Dermis microvascular lymphatic vessel endothelial cell (primary cell): ENCODE measurements around the gene LRRC71. TPM values are rescaled to one million over a fixed set of nuclear protein-coding genes. Genes with fewer than 3 reads are reported as not detected.

Experiments used
- DNase-seq, 2 donors: peaks; one replicate each; pipeline versions ENCODE4 v3.0.0 to v3.0.0-alpha.2; 2010; ENCODE audit warnings: low read depth in 2 of 2
- total RNA-seq: library from RNA; depleted of rRNA; stranded (reverse); fragments of >200 nt; gene quantifications from 2 replicates; pipeline ENCODE4 v1.2.1, GENCODE V29; 2014

The LRRC71 gene
- total RNA-seq, 1 donor from 2014 or later = 0.13 TPM

- DNase-seq = peak; percentile 46 to 80
Observed at GRCh38 chr1:156927215-156928042, 7.0 kb downstream of the LRRC71 start.

DNA sequence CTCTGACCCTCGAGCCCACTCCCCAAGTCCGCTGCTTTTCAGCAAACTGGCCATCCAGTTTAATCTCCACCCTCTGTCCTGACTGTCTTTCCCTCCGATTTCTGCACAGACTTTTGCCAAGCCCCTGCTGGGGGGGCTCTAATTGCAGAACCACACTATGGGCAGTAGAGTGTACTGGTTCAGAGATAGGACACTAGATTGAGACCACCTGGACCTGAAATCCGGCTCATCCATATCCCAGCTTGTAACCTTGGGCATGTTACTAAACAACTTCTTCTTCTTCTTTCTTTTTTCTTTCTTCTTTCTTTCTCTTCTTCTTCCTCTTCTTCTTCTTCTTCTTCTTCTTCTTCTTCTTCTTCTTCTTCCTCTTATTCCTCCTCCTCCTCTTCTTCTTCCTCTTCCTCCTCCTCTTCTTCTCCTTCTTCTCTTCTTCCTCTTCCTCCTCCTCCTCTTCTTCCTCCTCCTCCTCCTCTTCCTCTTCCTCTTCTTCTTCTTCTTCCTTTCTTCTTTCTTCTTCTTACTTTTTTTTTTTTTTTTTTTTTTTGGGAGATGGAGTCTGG is 7.7 kb downstream of the LRRC71 start:
- no peak for DNase-seq

DNA sequence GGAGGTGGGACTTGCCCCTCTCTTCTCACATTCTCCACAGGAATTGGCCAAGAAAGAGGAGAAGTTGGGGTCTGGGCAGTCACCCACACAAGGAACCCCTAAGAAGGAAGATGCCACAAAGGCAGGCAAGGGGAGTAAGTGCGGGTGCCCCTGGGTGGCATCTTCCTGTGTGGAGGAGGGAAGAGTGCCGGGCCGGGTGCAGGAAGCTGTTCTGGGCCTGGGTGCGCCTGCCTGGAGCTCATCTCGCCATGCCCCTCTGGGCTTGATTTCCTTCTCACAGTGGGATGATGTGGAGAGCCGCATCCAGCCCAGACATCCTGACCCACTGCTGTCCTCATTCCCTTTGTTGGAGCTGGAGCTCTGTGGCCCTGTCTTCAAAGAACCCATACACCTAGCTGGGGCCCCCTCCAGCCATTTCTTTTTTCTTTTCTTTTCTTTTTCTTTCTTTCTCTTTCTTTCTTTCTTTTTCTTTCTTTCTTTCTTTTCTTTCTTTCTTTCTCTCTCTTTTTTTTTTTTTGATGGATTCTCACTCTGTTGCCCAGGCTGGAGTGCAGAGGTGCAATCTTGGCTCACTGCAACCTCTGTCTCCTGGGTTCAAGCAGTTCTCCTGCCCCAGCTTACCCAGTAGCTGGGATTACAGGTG is 9.3 kb downstream of the LRRC71 start:
- DNase-seq = no peak

- DNase-seq = no peak
Observed at GRCh38 chr1:156930483-156930882, 10.1 kb downstream of the LRRC71 start.

DNA sequence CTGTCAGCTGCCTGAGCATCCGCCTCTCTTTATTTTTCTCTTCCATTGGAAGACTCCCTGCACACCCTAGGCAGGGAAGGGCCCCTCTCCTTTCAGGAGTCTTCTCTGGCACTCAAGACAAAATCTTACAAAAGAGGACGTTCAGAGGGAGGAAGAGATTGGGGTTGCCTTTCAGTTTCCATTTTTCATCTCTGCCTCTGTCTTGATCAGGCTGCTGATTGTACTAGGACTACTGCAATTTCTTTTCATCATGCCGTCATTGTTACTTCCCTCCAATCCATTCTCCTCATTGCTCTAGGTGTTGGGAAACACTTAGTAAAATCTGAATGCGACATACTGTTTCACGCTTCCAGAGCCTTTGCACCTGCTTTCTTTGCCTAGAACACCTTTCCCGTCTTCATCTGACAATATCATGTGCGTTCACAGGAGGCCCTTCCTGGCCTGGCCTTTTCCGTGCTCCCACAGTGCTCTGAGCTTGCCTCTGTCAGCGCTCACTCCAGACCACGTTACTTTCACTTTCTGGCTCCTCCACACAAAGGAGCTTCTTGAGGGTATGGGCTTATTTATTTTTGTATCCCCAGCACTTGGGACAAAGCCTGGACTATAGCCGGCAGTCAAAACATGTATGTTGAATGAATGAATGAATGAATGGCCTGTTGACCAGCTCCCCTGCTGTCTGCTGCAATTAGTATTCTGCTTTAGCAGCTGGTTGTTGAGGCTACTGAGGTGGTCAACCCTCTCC is 10.9 kb downstream of the LRRC71 start:
- no peak for DNase-seq

- DNase-seq = no peak
Observed at GRCh38 chr1:156931974-156932710, 11.7 kb downstream of the LRRC71 start.

DNA sequence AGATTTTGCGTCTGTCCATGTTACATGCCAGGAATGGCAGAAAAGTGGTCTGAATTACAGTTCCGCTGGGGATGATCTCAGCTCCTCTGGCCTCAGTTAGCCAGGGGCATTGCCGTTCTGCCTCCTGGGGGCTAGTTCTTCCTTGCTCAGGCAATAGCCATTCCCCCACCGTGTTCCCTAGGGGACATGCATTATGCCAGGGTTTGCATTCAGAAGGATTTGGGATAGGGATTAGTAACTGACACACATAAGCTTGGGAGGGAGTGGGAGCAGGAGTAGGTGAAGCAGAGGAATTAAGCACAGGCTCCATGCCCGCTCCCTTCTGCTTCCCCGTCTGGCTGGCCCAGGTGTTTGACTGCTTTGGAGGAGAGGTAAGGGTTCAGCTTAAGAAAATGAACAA is 12.7 kb downstream of the LRRC71 start:
- DNase-seq = no peak

- no peak for DNase-seq
Observed at GRCh38 chr1:156935505-156936128, 15.2 kb downstream of the LRRC71 start.

DNA sequence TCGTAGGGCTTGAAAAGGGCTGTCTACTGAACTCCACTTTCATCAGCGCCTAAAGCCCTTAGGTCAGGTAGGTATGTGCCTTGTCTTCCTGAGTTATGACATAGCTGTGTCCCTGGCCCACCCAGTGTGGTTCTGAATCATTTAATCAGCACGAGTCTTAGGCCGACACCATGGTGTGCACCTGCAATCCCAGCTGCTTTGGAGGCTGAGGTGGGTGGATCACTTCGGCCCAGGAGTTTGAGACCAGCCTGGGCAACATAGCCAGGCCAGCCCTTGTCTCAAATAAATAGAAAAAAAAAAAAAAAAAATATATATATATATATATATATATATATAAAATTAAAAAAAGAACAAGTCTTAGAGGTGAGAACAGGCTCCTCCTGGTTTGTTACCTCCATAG is 15.8 kb downstream of the LRRC71 start:
- no peak for DNase-seq

DNA sequence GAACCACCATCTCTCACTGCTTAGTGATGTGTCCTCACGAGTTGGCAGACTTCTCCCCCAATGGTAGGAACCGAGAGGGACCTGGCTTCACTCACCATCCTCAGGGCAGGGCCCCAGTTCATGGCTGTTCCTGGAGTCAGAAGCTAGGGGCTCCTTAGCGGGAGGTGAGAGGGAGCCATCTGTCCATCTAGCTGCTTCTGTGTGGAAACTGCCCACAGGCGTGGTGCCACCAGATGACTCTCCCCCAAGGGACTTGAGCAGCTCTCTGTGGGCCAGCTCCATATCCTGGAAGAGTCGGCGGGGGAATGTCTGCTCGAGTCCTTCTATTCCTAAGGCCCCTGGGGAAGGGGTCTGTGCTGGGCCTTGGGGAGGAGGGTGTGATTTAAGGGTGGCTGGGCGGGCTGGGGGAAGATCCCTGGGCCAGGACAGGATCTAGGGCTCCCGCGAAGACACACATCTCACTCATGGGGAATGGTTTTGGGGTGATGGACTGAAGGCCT is 16.3 kb downstream of the LRRC71 start:
- no peak for DNase-seq

GRCh38 chr1:156937883-156938282 is 17.5 kb downstream of the LRRC71 start:
- no peak for DNase-seq

DNA sequence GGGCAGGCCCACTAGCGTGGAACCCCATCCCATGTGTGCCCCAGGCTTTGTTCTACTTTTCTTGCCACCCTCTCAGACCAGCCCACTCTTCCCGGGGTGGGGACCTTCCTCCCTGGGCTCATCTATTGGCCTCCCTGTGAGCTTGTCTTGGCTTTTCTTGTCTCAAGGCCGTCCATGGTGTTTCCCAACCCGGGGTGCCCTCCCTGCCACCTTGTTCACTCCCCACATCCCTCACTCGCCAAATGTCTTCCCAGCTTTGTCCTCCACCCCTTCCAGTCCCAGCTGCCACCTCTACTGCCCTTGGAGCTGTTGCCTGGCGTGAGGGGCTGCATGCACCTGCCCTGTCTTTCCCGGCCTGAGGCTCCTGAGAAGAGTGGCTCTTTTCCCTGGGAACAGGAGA is 18.4 kb downstream of the LRRC71 start:
- no peak for DNase-seq

DNA sequence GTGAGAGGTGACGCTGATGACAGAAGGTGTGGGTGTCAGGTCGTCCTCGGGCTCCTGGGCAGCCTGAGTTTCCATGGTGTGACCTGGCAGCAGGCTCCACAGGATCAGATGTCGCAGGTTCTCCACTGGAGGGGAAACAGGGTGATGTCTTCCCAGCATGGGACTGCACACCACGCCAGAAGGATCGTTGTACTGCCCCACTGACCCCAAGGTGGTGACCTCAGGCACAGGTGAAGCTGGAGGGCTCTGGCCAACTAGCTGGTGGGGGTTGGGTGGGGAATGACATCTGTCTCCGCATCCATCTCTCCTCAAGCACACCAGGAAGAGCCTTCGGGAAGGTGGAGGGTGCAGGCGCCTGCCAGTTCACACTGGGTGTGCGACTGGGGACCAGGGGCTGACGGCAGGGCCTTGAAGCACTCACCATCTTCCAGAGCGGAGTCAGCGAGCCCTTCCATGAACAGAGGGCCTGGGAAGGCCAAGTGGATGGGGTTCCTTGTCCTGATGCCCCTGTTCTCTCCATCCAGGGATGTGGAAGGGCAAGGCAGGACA is 19.4 kb downstream of the LRRC71 start:
- no peak for DNase-seq

DNA sequence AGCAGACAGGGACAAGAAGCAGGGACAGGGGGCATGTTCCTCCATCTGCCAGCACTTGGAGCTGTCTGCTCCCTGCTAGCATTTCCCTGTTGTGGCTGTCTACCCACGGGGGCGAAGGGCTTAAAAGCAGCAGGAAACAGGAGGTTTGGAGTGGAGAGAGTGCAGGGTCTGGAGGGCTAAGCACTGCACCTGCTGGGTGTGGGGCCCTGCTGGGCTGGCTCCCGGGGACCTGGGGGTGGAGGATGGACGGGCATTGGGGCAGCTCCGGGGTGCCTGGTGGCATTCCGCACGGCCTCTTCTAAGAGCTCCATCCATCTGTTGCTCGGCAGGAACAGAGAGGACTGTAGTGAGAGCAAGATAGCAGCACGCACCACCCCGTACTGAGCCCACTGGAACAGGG is 21.2 kb downstream of the LRRC71 start:
- DNase-seq = no peak

DNA sequence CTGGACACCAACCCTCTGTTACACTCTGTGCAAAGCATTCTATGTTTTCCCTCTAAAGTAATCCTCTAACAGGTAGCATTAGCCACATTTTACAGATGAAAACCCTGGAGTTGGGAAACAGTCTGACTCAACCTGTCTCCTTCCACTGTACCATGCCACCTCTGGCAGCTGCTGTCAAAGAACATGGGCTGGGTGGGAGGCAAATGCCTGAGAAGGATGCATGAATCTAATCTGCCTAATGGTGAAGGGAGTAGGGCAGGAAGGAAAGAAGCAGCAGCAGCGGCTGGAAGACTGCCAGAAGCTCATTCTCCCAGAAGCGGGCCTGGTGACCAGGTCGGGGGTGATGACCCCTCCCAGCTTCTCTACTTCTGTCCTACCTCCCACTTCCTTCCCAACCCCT is 21.7 kb downstream of the LRRC71 start:
- DNase-seq = no peak

GRCh38 chr1:156942576-156942975 is 22.1 kb downstream of the LRRC71 start:
- no peak for DNase-seq

DNA sequence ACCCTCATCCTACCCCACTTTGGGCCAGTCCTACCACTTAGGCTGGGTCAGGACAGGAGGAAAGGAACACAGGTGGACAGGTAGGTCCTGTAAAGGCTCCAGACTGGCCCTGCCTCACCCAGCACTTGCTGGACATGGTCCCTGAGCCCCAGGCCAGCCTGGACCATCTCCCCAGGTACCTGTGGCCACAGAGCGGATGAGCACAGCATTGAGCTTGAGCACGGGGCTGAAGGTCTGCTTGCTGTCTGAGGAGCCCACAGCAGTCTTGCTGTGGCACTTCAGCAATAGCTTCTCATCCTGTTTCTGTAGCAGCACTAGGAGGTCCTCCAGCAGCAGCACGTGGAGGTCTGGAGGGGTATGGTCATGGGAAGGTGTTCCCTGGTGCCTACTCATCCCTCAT is 23.3 kb downstream of the LRRC71 start:
- no peak for DNase-seq

- DNase-seq = no peak
Observed at GRCh38 chr1:156944268-156944667, 23.8 kb downstream of the LRRC71 start.

DNA sequence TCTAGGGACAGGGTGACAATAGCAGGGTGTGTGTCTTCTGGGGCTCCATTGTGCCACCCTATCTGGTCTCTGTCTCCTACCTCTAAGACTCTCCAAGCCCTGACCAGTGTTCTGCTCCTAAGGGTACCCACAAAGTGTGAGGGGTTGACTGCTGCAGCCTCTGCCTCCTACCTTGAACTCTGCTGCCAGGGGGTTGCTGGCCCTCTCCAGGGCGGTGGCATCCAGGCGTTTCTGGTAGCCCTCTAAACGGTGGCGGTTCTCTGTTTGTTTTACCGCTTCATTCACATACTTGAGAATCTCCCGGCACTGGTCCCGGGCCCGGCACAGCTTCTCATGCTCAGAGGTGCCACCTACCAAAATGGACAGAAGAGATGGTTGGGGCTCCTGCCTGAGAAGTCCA is 24.4 kb downstream of the LRRC71 start:
- DNase-seq = no peak

- no peak for DNase-seq
Observed at GRCh38 chr1:156945881-156946661, 25.6 kb downstream of the LRRC71 start.
